Vein endothelial cell (primary cell): ENCODE results near the gene FUT1. TPM values are rescaled to one million over a fixed set of nuclear protein-coding genes. Genes with fewer than 3 reads are reported as not detected.

Experiments
- small RNA-seq: library from RNA; depleted of rRNA; stranded (forward); fragments of <200 nt; gene quantifications from one replicate; pipeline ENCODE3, GENCODE V24; 2012
- total RNA-seq: library from RNA; depleted of rRNA; stranded (reverse); fragments of >200 nt; gene quantifications from 2 replicates; pipeline ENCODE4 v1.2.3, GENCODE V29; 2012

Gene FUT1
- 6.5 and 8.5 TPM in 2 replicates for total RNA-seq

GRCh38 chr19:48752496-48753365 lies at the start of gene FUT1:
TSS of gene FUT1 (minus strand) at chr19:48752641. CDS start at chr19:48751281, 1,360 bp downstream.

GRCh38 chr19:48755084-48755641 lies 2.7 kb upstream of the FUT1 start, which contains the start of gene FGF21:
TSS of gene FGF21 (plus strand) at chr19:48755524. CDS start at chr19:48756237, 713 bp downstream.

GRCh38 chr19:48746738-48747575 lies 5.5 kb downstream of the FUT1 start, which contains the start of gene IZUMO1:
TSS of gene IZUMO1 (minus strand) at chr19:48746909. CDS start at chr19:48745859, 1,050 bp downstream.

GRCh38 chr19:48740164-48740972 lies 12.1 kb downstream of the FUT1 start, which contains the start of gene RASIP1:
TSS of gene RASIP1 (minus strand) at chr19:48740610. CDS start at chr19:48740282, 328 bp downstream.

GRCh38 chr19:48719263-48720171 lies 32.9 kb downstream of the FUT1 start, which contains the start of gene MAMSTR:
TSS of gene MAMSTR (minus strand) at chr19:48719725. CDS start at chr19:48719031, 694 bp downstream.

Small RNAs within 50 kb of the gene (small RNA-seq; reads per million reads assigned to genes)
- gene RNU6-317P = not detected

Other genes with a start within 250 kb of the FUT1 start
- under 0.01 and 0.10 TPM in 2 replicates for gene LMTK3, start 240.8 kb downstream of the FUT1 start, total RNA-seq
- gene SULT2B1, start 200.5 kb downstream of the FUT1 start, total RNA-seq = not detected in 2 replicates
- gene SPACA4, start 145.9 kb downstream of the FUT1 start, total RNA-seq = not detected in 2 replicates
- 0.33 TPM in 1 of 2 replicates, not detected in the other for gene FAM83E, start 137.6 kb downstream of the FUT1 start, total RNA-seq
- 1,820 and 2,339 TPM in 2 replicates for gene RPL18, start 133.5 kb downstream of the FUT1 start, total RNA-seq
- 11.4 and 15.2 TPM in 2 replicates for gene SPHK2, start 133.1 kb downstream of the FUT1 start, total RNA-seq
- 0.57 and 2.0 TPM in 2 replicates for gene DBP, start 115.3 kb downstream of the FUT1 start, total RNA-seq
- gene CA11, start 106.5 kb downstream of the FUT1 start, total RNA-seq = 1.3 and 2.0 TPM in 2 replicates
- not detected in 2 replicates for gene NTN5, start 79.6 kb downstream of the FUT1 start, total RNA-seq
- not detected in 2 replicates for gene FUT2, start 56.7 kb downstream of the FUT1 start, total RNA-seq
- 0.33 and 0.38 TPM in 2 replicates for gene MAMSTR, start 32.9 kb downstream of the FUT1 start, total RNA-seq
- gene RASIP1, start 12.0 kb downstream of the FUT1 start, total RNA-seq = 88.4 and 127 TPM in 2 replicates
- gene IZUMO1, start 5.7 kb downstream of the FUT1 start, total RNA-seq = under 0.01 and 0.29 TPM in 2 replicates
- not detected in 2 replicates for gene FGF21, start 2.9 kb upstream of the FUT1 start, total RNA-seq
- 39.9 and 55.5 TPM in 2 replicates for gene BCAT2, start 58.4 kb upstream of the FUT1 start, total RNA-seq
- 0.98 and 3.5 TPM in 2 replicates for gene HSD17B14, start 83.8 kb upstream of the FUT1 start, total RNA-seq
- gene PLEKHA4, start 116.0 kb upstream of the FUT1 start, total RNA-seq = 2.0 and 5.6 TPM in 2 replicates
- gene PPP1R15A, start 119.8 kb upstream of the FUT1 start, total RNA-seq = 45.4 and 49.8 TPM in 2 replicates
- not detected in 2 replicates for gene TULP2, start 146.1 kb upstream of the FUT1 start, total RNA-seq
- gene NUCB1, start 147.7 kb upstream of the FUT1 start, total RNA-seq = 151 and 295 TPM in 2 replicates
- not detected in 2 replicates for gene DHDH, start 181.1 kb upstream of the FUT1 start, total RNA-seq
- 78.0 and 157 TPM in 2 replicates for gene BAX, start 202.2 kb upstream of the FUT1 start, total RNA-seq
- gene FTL, start 212.7 kb upstream of the FUT1 start, total RNA-seq = 1,333 and 1,656 TPM in 2 replicates
- 48.0 and 49.0 TPM in 2 replicates for gene GYS1, start 240.7 kb upstream of the FUT1 start, total RNA-seq
- gene RUVBL2, start 241.2 kb upstream of the FUT1 start, total RNA-seq = 210 and 250 TPM in 2 replicates